Common myeloid progenitor, CD34-positive (primary cell): ENCODE measurements around the gene ABCC10. TPM values are rescaled to one million over a fixed set of nuclear protein-coding genes. Genes with fewer than 3 reads are reported as not detected.
"Not testable (repeated sequence)": the region's sequence is repeated elsewhere in the genome, so short reads cannot be mapped to it uniquely, and the experiment has no call there.

ENCODE experiments used
- CTCF ChIA-PET: fragments of 350-600 bp; sonication (Branson Sonifier 250); formaldehyde crosslinking; loops from one replicate; lab custom pipeline; 2021; ENCODE audit warnings: antibody characterized with exemption; lab: Charles Lee
- POLR2A ChIA-PET: fragments of 350-600 bp; sonication (Branson Sonifier 250); formaldehyde crosslinking; loops from one replicate; lab custom pipeline; 2021; ENCODE audit warnings: antibody characterized with exemption; lab: Charles Lee
- DNase-seq, 3 donors: peaks; one replicate each; pipeline versions ENCODE4 v3.0.0 to v3.0.0-alpha.2; 2013
- H3K27ac ChIP-seq, 2 experiments: 1 replicate in 1 of 2; 2 replicates in 1 of 2; pipeline ENCODE4 v1.7.0; 2013; ENCODE audit warnings: inconsistent platforms in 2 of 2, low read length in 2 of 2, mild to moderate bottlenecking in 2 of 2, low read depth in 1 of 2, moderate library complexity in 1 of 2; ENCODE audit not compliant: severe bottlenecking in 2 of 2, insufficient read depth in 1 of 2, poor library complexity in 1 of 2
- H3K27me3 ChIP-seq, 5 experiments: replicated peaks in 2 of 5; 1 replicate in 3 of 5; 2 replicates in 2 of 5; pipeline versions ENCODE4 v1.6.1 to v1.7.0; 2013; ENCODE audit warnings: low read length in 4 of 5, mild to moderate bottlenecking in 2 of 5, moderate library complexity in 2 of 5, inconsistent platforms in 1 of 5; ENCODE audit not compliant: insufficient read depth in 5 of 5, control insufficient read depth in 4 of 5
- H3K36me3 ChIP-seq, 4 experiments: 1 replicate in 2 of 4; 2 replicates in 2 of 4; pipeline versions ENCODE4 v1.6.1 to v1.7.0; 2013; ENCODE audit warnings: low read length in 3 of 4, control low read depth in 1 of 4, mild to moderate bottlenecking in 1 of 4; ENCODE audit not compliant: control insufficient read depth in 4 of 4, insufficient read depth in 4 of 4
- H3K4me1 ChIP-seq, 4 experiments: 1 replicate in 3 of 4; 2 replicates in 1 of 4; pipeline versions ENCODE4 v1.6.1 to v1.7.1; 2013; ENCODE audit warnings: low read length in 3 of 4, mild to moderate bottlenecking in 3 of 4, control low read depth in 1 of 4, inconsistent platforms in 1 of 4, moderate library complexity in 1 of 4; ENCODE audit not compliant: control insufficient read depth in 4 of 4, insufficient read depth in 4 of 4; ENCODE audit errors: control extremely low read depth in 1 of 4
- H3K4me3 ChIP-seq, 7 experiments: 1 replicate in 4 of 7; 2 replicates in 3 of 7; pipeline versions ENCODE4 v1.5.1 to v1.7.0; 2013; ENCODE audit warnings: mild to moderate bottlenecking in 7 of 7, low read length in 6 of 7, moderate library complexity in 6 of 7, inconsistent platforms in 2 of 7, low read depth in 2 of 7, control low read depth in 1 of 7; ENCODE audit not compliant: insufficient read depth in 4 of 7, control insufficient read depth in 1 of 7; ENCODE audit errors: extremely low read depth in 1 of 7
- H3K9me3 ChIP-seq, 5 experiments: 1 replicate in 4 of 5; 2 replicates in 1 of 5; pipeline versions ENCODE4 v1.6.1 to v1.7.1; 2013; ENCODE audit warnings: low read length in 4 of 5, mild to moderate bottlenecking in 2 of 5, inconsistent platforms in 1 of 5, low read depth in 1 of 5, moderate library complexity in 1 of 5; ENCODE audit not compliant: control insufficient read depth in 4 of 5, insufficient read depth in 2 of 5; ENCODE audit errors: control extremely low read depth in 1 of 5
- WGBS: methylation state at CpG from one replicate; pipeline ENCODE4 v1.1.5; 2013; ENCODE audit not compliant: insufficient coverage; 5-methylcytosine and 5-hydroxymethylcytosine counted together
- polyA plus RNA-seq: library from polyadenylated mRNA; unstranded; fragments of 120-200 nt; gene quantifications from one replicate; pipeline ENCODE4 v1.2.1, GENCODE V29; 2013

ABCC10 gene
- polyA plus RNA-seq: 15.6 TPM

DNA sequence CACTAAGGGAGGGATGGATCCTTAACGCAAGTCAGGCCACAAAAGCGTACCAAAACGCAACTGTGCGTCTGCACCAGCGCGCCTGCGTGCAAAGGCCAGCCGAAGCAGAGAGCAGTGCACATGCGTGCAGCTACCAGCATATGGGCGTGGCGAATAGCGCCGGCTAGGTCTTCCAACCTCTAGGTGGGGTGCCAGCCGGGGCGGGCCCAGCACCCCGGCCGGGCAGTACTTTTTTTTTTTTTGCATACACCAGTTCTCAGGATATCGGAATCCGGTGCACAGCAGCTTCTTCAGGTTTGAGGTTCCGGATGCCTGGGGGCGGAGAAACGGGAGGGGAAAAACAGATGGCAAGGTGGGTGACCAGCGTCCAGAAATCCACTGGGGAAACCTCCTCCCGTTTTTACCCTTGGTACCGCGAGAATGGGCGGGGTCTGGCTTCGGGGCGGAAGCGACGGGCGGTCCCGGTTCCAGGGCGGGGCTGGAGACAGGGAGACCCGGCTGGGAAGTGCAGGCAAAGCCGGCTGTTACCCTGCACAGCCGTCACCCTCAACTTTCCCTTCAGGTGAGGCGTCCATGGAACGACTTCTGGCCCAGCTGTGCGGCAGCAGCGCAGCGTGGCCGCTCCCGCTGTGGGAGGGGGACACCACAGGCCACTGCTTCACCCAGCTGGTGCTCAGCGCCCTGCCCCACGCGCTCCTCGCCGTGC, at the start of gene ABCC10:
Gene ABCC10 (plus strand): TSS at position 136 of the 706 bp plus-strand sequence. CDS start 438 bp downstream, at position 574.
- Histone ChIP-seq H3K27ac (peak within 1 kb of the TSS; percentile 61 to 86), H3K27me3 (no peaks in the 10 kb centered on the region), H3K9me3 (no peaks in the 10 kb centered on the region), H3K36me3 (peaks cover 0 to 9% (median 7%) of the 10 kb centered on the region in 4 experiments), H3K4me1 (peaks cover 5 to 19% (median 13%) of the 10 kb centered on the region in 4 experiments), H3K4me3 (peak within 1 kb of the TSS; percentile 69 to 97 (median 91))
- CTCF ChIA-PET: interaction anchor here (0.6 to 1.9 kb wide), 5 partner anchors 9 to 150 kb away, joined by 3 to 10 read pairs (median 3); no protein-coding TSS in a partner anchor
- under 1% methylated on average over 45 of the region's 49 CpGs for WGBS
- peak; percentile 95 to 97 (median 97) for DNase-seq
- POLR2A ChIA-PET: interaction anchor here (0.6 kb wide), 2 partner anchors 58 to 252 kb away, joined by 4 to 6 read pairs; partner anchors contain the start of gene ZNF318

DNA sequence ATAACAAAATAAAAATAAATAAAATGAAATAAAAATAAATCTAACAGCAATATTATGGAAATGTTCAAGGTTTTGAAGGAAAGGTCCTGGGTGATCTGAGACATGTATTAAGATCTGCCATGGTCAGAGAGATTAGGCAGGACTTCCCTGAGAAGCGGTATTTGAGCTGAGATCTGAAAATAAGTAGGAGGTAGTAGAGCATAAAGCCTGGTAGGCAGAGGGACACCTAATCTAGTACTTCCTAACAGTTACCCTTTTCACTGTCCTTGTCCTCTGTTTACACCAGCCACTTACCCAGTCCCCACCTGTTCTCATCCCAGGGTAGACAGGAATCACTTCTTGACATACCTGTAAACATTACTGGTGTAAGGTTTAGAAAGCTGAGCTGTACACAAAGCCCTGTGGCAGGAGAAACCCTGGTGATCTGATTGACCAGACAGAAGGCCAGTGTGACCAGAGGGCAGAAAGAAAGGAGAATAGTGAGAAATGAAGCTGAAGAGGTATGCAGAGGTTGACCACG, 49.6 kb upstream of the ABCC10 start:
- DNase-seq: no peak
- H3K27ac ChIP-seq: no peak overlapping the region
- CTCF ChIA-PET: interaction anchor here (0.6 to 2.8 kb wide), 5 partner anchors 12 to 133 kb away, joined by 3 to 11 read pairs (median 3); no protein-coding TSS in a partner anchor
- no CpG with 5 or more reads among the region's 2 CpGs for WGBS
- no peak overlapping the region for H3K4me3 ChIP-seq
- peaks cover 0 to 76% (median 33%) of the 10 kb centered on the region in 5 experiments for H3K27me3 ChIP-seq
- no peaks in the 10 kb centered on the region for H3K4me1 ChIP-seq
- H3K9me3 ChIP-seq: no peaks in the 10 kb centered on the region
- POLR2A ChIA-PET: interaction anchor here (0.6 kb wide), 1 partner anchor 291 kb away, joined by 3 read pairs; no protein-coding TSS in a partner anchor
- no peaks in the 10 kb centered on the region for H3K36me3 ChIP-seq

- Histone ChIP-seq H3K9me3 (no peaks in the 10 kb centered on the region), H3K27me3 (peaks cover 0 to 76% (median 31%) of the 10 kb centered on the region in 5 experiments), H3K4me3 (no peak overlapping the region), H3K27ac (no peak overlapping the region), H3K36me3 (no peaks in the 10 kb centered on the region), H3K4me1 (peaks cover 4 to 8% (median 7%) of the 10 kb centered on the region in 4 experiments)
- WGBS: 86% methylated on average over 2 of the region's 3 CpGs
- POLR2A ChIA-PET: interaction anchor here (0.7 kb wide), 1 partner anchor 9 kb away, joined by 3 read pairs; the partner anchor contains the start of gene ZNF318
- CTCF ChIA-PET: interaction anchor here (1.7 to 2.8 kb wide), 3 partner anchors 11 to 133 kb away, joined by 3 to 11 read pairs (median 4); no protein-coding TSS in a partner anchor
- DNase-seq: no peak
Observed at GRCh38 chr6:43378631-43379030, 48.7 kb upstream of the ABCC10 start.

- POLR2A ChIA-PET, H3K9me3 ChIP-seq, H3K4me3 ChIP-seq, H3K36me3 ChIP-seq, DNase-seq, H3K27ac ChIP-seq: not testable (repeated sequence)
- Histone ChIP-seq H3K27me3 (peaks cover 3 to 78% (median 39%) of the 10 kb centered on the region in 5 experiments), H3K4me1 (peaks cover 9 to 20% (median 15%) of the 10 kb centered on the region in 4 experiments)
- 95% methylated on average over 3 of the region's 9 CpGs for WGBS
- CTCF ChIA-PET: interaction anchor here (0.6 to 4.9 kb wide), 5 partner anchors 17 to 427 kb away, joined by 3 to 23 read pairs (median 4); no protein-coding TSS in a partner anchor
Observed at GRCh38 chr6:43380858-43381257, 46.5 kb upstream of the ABCC10 start.

DNA sequence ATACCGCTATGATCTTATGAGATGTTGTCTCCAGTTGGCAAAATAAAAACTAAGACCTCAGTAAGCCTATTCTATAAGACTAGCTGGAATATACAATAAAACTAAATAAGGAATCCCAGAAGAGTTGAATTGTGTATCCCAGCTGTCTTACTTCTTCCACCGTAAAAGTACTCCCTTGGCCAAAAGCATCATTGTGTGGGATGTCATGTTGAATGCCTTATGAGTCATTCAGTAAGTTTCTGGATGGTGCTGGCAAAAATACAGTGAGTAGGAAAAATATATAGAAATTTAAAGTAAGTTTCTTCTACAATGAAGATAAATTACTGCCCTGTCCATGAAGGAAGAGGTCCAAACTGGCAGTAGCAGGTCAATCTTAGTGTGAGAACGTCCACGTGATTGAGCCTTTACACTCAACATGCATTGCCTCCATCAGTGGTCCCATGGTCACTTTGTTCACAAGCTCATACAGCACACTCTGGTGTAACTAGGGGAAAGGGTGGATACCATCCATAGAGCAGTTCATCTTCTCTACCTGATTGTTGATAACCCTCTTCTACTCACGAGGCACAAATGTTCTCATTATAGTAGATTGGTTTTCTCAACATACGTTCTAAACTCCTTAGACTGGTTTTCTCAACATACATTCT, 44.2 kb upstream of the ABCC10 start:
- 67% methylated on average over 2 of the region's 6 CpGs for WGBS
- Histone ChIP-seq H3K36me3 (no peaks in the 10 kb centered on the region), H3K9me3 (no peaks in the 10 kb centered on the region), H3K4me1 (peaks cover 9 to 20% (median 15%) of the 10 kb centered on the region in 4 experiments), H3K4me3 (no peak overlapping the region), H3K27ac (no peak overlapping the region), H3K27me3 (peaks cover 5 to 78% (median 35%) of the 10 kb centered on the region in 5 experiments)
- CTCF ChIA-PET: interaction anchor here (0.7 to 4.9 kb wide), 12 partner anchors 8 to 123 kb away, joined by 3 to 23 read pairs (median 4); partner anchors contain the start of genes DLK2 and ZNF318
- no peak for DNase-seq
- POLR2A ChIA-PET: interaction anchor here (0.6 kb wide), 1 partner anchor 276 kb away, joined by 3 read pairs; no protein-coding TSS in a partner anchor

DNA sequence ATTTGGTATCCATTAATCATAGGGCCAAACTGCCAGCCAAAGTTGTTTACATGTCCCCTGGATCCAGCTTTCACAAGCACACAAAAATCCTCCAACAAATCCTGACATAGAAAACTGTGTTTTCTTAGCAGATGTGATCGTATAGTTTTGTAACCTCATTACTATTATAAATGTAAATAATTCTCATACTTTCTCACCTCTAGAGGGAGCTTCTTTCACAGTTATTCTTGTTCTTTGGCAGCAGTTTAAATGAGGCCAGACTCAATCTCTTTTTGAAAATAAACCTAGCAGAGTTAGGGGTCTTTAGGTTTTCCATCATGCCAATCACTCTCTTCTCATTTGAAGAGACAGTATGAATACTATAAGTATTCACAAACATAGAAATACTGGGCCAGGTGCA, 40.8 kb upstream of the ABCC10 start:
- H3K9me3 ChIP-seq: no peaks in the 10 kb centered on the region
- H3K4me3 ChIP-seq: no peak overlapping the region
- H3K4me1 ChIP-seq: peaks cover 9 to 33% (median 24%) of the 10 kb centered on the region in 4 experiments
- POLR2A ChIA-PET: no interaction called here
- WGBS: no CpG with 5 or more reads among the region's 1 CpG
- DNase-seq: peak in 1 of 3 donors; percentile 50
- CTCF ChIA-PET: interaction anchor here (0.9 to 1.5 kb wide), 5 partner anchors 11 to 97 kb away, joined by 3 to 6 read pairs (median 3); partner anchors contain the start of gene ABCC10
- peaks cover 5 to 77% (median 32%) of the 10 kb centered on the region in 5 experiments for H3K27me3 ChIP-seq
- H3K36me3 ChIP-seq: no peaks in the 10 kb centered on the region
- no peak overlapping the region for H3K27ac ChIP-seq
